Measurements from ENCODE around the gene CENPS.

DNA sequence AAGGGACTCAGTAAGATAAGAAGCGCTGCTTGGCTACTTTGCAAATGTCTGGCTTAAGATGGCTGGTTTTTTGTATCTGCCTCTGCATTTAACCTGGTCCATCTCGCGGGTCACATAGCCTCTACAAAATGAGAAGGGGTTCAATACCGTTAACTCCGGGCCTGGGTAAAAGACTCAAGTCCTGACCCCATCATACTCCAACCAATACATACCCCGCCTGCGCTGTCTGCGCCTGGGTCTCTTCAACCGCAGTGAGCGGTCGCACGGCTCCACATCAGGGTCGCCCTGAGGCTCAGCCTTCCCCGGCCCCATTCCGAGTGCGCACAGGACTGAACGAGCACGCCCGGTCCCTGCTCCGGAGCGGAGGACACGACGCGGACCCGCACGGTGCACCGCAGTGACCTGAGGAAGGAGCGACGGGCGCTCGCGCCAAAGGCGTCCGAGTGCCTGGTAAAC, 31.9 kb upstream of the CENPS start:
- TF ChIP-seq, protein P1, sequence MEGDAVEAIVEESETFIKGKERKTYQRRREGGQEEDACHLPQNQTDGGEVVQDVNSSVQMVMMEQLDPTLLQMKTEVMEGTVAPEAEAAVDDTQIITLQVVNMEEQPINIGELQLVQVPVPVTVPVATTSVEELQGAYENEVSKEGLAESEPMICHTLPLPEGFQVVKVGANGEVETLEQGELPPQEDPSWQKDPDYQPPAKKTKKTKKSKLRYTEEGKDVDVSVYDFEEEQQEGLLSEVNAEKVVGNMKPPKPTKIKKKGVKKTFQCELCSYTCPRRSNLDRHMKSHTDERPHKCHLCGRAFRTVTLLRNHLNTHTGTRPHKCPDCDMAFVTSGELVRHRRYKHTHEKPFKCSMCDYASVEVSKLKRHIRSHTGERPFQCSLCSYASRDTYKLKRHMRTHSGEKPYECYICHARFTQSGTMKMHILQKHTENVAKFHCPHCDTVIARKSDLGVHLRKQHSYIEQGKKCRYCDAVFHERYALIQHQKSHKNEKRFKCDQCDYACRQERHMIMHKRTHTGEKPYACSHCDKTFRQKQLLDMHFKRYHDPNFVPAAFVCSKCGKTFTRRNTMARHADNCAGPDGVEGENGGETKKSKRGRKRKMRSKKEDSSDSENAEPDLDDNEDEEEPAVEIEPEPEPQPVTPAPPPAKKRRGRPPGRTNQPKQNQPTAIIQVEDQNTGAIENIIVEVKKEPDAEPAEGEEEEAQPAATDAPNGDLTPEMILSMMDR (conservative IDR thresholded peaks at IDR 0.05; ENCODE audit: low read depth, low read length): no peak
- no peak for TF ChIP-seq EZH2 (IDR thresholded peaks at IDR 0.05; ENCODE audit: low read length, unreplicated experiment)

Measured in PC-3 (cell line).